B cell (primary cell): ENCODE results near the gene CTNNA1. TPM values are rescaled to one million over a fixed set of nuclear protein-coding genes. Genes with fewer than 3 reads are reported as not detected.

Experiments used
- ATAC-seq: fragments of 200-7000 bp; cut with Tn5 transposase; one replicate; pipeline ENCODE4 v1.10.0; 2021; ENCODE audit warnings: low read depth, mild to moderate bottlenecking, moderate number of reproducible peaks, moderate library complexity
- CTCF ChIA-PET: fragments of 350-600 bp; sonication (Branson Sonifier 250); formaldehyde crosslinking; loops from one replicate; lab custom pipeline; 2021; ENCODE audit warnings: antibody characterized with exemption, inconsistent platforms; lab: Charles Lee
- POLR2A ChIA-PET: fragments of 350-600 bp; sonication (Branson Sonifier 250); formaldehyde crosslinking; loops from one replicate; lab custom pipeline; 2021; ENCODE audit warnings: antibody characterized with exemption; lab: Charles Lee
- DNase-seq: peaks from one replicate; pipeline ENCODE4 v3.0.0; 2013
- H2AFZ ChIP-seq: 2 replicates; pipeline ENCODE4 v1.6.1; 2012; ENCODE audit warnings: mild to moderate bottlenecking, low read depth, low read length; ENCODE audit not compliant: insufficient read depth, poor library complexity, severe bottlenecking
- H3K27ac ChIP-seq, 2 donors: 1 replicate in 1 of 2; 2 replicates in 1 of 2; pipeline ENCODE4 v1.5.1; 2012 to 2013; ENCODE audit warnings: low read length in 2 of 2, mild to moderate bottlenecking in 2 of 2, moderate library complexity in 1 of 2
- H3K27me3 ChIP-seq, 4 experiments: fragments of 200-600 bp in 1 of 4; sonication (generic) in 1 of 4; replicated peaks in 1 of 4; 1 replicate in 2 of 4; 2 replicates in 2 of 4; pipeline versions ENCODE4 v1.6.1 to v1.7.0; 2013 to 2016; ENCODE audit warnings: low read length in 3 of 4, mild to moderate bottlenecking in 2 of 4, mixed read lengths in 1 of 4, moderate library complexity in 1 of 4; ENCODE audit not compliant: insufficient read depth in 4 of 4, control insufficient read depth in 3 of 4; ENCODE audit errors: control extremely low read depth in 1 of 4
- H3K36me3 ChIP-seq, 2 experiments: replicated peaks in 1 of 2; 1 replicate in 1 of 2; 2 replicates in 1 of 2; pipeline versions ENCODE4 v1.6.1 to v1.7.1; 2013; ENCODE audit warnings: low read length in 1 of 2; ENCODE audit not compliant: insufficient read depth in 2 of 2, control insufficient read depth in 1 of 2; ENCODE audit errors: control extremely low read depth in 1 of 2, extremely low read depth in 1 of 2
- H3K4me1 ChIP-seq, 2 donors: fragments of 200-600 bp in 1 of 2; sonication (generic) in 1 of 2; 1 replicate in 1 of 2; 2 replicates in 1 of 2; pipeline versions ENCODE4 v1.5.1 to v1.6.1; 2013 to 2017; ENCODE audit warnings: low read length in 2 of 2; ENCODE audit not compliant: control insufficient read depth in 2 of 2, insufficient read depth in 2 of 2
- H3K4me2 ChIP-seq: replicated peaks from 2 replicates; pipeline ENCODE3; 2012; ENCODE audit warnings: mild to moderate bottlenecking, low read depth, low read length; ENCODE audit not compliant: poor library complexity, severe bottlenecking
- H3K4me3 ChIP-seq, 5 experiments: fragments of 200-600 bp in 1 of 5; sonication (generic) in 1 of 5; 1 replicate in 3 of 5; 2 replicates in 2 of 5; pipeline versions ENCODE4 v1.5.1 to v1.7.0; 2011 to 2016; ENCODE audit warnings: low read length in 4 of 5, mild to moderate bottlenecking in 4 of 5, low read depth in 2 of 5, control low read depth in 1 of 5, moderate library complexity in 1 of 5; ENCODE audit not compliant: insufficient read depth in 1 of 5; ENCODE audit errors: control extremely low read depth in 1 of 5, extremely low read depth in 1 of 5
- H3K79me2 ChIP-seq: fragments of 200-600 bp; sonication (generic); one replicate; pipeline ENCODE4 v1.6.0; 2016; ENCODE audit warnings: low read length; ENCODE audit not compliant: control insufficient read depth, insufficient read depth
- H3K9ac ChIP-seq: fragments of 200-600 bp; sonication (generic); 2 replicates; pipeline ENCODE4 v1.6.1; 2017; ENCODE audit warnings: mild to moderate bottlenecking, low read length, moderate library complexity
- H3K9me3 ChIP-seq, 3 donors: one replicate each; pipeline versions ENCODE4 v1.6.1 to v1.7.1; 2013; ENCODE audit warnings: low read length in 2 of 3; ENCODE audit not compliant: control insufficient read depth in 2 of 3, insufficient read depth in 1 of 3; ENCODE audit errors: control extremely low read depth in 1 of 3
- H4K20me1 ChIP-seq: 2 replicates; pipeline ENCODE4 v1.6.0; 2012; ENCODE audit warnings: mild to moderate bottlenecking, low read length; ENCODE audit not compliant: insufficient read depth, control insufficient read depth, poor library complexity, severe bottlenecking
- H3K27ac Mint-ChIP-seq: one replicate; pipeline ENCODE4 v1.8.0; 2021; ENCODE audit warnings: mixed read lengths
- H3K27me3 Mint-ChIP-seq: one replicate; pipeline ENCODE4 v1.8.0; 2021; ENCODE audit warnings: mixed read lengths
- H3K4me1 Mint-ChIP-seq: one replicate; pipeline ENCODE4 v1.8.0; 2021; ENCODE audit warnings: mixed read lengths
- H3K4me3 Mint-ChIP-seq: one replicate; pipeline ENCODE4 v1.8.0; 2021; ENCODE audit warnings: mixed read lengths
- H3K9me3 Mint-ChIP-seq: one replicate; pipeline ENCODE4 v1.8.0; 2022; ENCODE audit warnings: mixed read lengths; ENCODE audit not compliant: insufficient read depth
- CTCF ChIP-seq: fragments of 200-600 bp; IDR thresholded peaks from one replicate; pipeline ENCODE4 v1.8.0; 2022; ENCODE audit warnings: antibody characterized with exemption, mild to moderate bottlenecking
- EZH2 ChIP-seq: IDR thresholded peaks from 2 replicates; pipeline ENCODE4 v1.6.1; 2012; ENCODE audit warnings: borderline replicate concordance, low read depth, mild to moderate bottlenecking, moderate library complexity, low read length; ENCODE audit not compliant: insufficient read depth, poor library complexity, severe bottlenecking
- WGBS: methylation state at CpG from one replicate; pipeline ENCODE4 v1.1.5; 2013; ENCODE audit warnings: missing lambda C conversion rate; ENCODE audit not compliant: insufficient coverage; 5-methylcytosine and 5-hydroxymethylcytosine counted together
- intact Hi-C: fragments of 100-400 bp; cut with micrococcal nuclease; formaldehyde crosslinking; loops from one replicate; pipeline ENCODE4 v1.10.0; 2022
- polyA plus RNA-seq: library from polyadenylated mRNA; depleted of rRNA; stranded (reverse); fragments of >200 nt; gene quantifications from 2 replicates; pipeline ENCODE4 v1.2.3, GENCODE V29; 2012
- total RNA-seq, 2 donors: library from RNA; stranded (reverse); fragments of 120-200 nt in 1 of 2; gene quantifications; 1 replicate in 1 of 2; 2 replicates in 1 of 2; pipeline versions ENCODE4 v1.2.3 to v1.2.4, GENCODE V29; 2013 to 2022

The CTNNA1 gene
- total and polyA plus RNA-seq, 2 donors (not counting 1 experiment from before 2014, with no cell fraction given) = 22.7 to 96.0 TPM

- Mint-ChIP-seq H3K9me3 (peaks cover 2% of the 10 kb centered on the region), H3K27ac (no peak overlapping the region), H3K27me3 (no peaks in the 10 kb centered on the region), H3K4me1 (peaks cover 28% of the 10 kb centered on the region), H3K4me3 (peak overlapping the region; percentile 83)
- TF ChIP-seq EZH2 (no peak), CTCF (no peak)
- no peak overlapping the region for H2AFZ ChIP-seq
- H3K27me3 ChIP-seq = no peaks in the 10 kb centered on the region
- H3K36me3 ChIP-seq = peaks cover 0 to 3% of the 10 kb centered on the region in 2 experiments
- intact Hi-C loops = no loop called here
- H3K4me1 ChIP-seq = peaks cover 6 to 17% of the 10 kb centered on the region in 2 donors
- ATAC-seq (no peak), DNase-seq (no peak)
- no CpG with 5 or more reads among the region's 5 CpGs for WGBS
- H3K4me2 ChIP-seq = no peak overlapping the region
- H3K27ac ChIP-seq = no peak overlapping the region
- H3K9me3 ChIP-seq = peaks cover 0 to 21% (median 11%) of the 10 kb centered on the region in 3 donors
- peaks cover 22% of the 10 kb centered on the region for H4K20me1 ChIP-seq
- H3K79me2 ChIP-seq = peaks cover 58% of the 10 kb centered on the region
- no peak overlapping the region for H3K9ac ChIP-seq
- no peak overlapping the region for H3K4me3 ChIP-seq
- POLR2A ChIA-PET = no interaction called here
- CTCF ChIA-PET = no interaction called here
Observed at GRCh38 chr5:138755084-138755748, 2.0 kb downstream of the CTNNA1 start.

- H3K27me3 ChIP-seq = no peaks in the 10 kb centered on the region
- TF ChIP-seq CTCF (no peak), EZH2 (no peak)
- H3K9ac ChIP-seq = no peak overlapping the region
- peaks cover 1 to 3% of the 10 kb centered on the region in 2 experiments for H3K36me3 ChIP-seq
- H3K27ac ChIP-seq = no peak overlapping the region
- H3K9me3 Mint-ChIP-seq = peaks cover 2% of the 10 kb centered on the region
- ATAC-seq (no peak), DNase-seq (no peak)
- ChIA-PET CTCF (interaction anchor here (0.9 kb wide), 1 partner anchor 36 kb away, joined by 3 read pairs; no protein-coding TSS in a partner anchor), POLR2A (no interaction called here)
- no peak overlapping the region for H3K4me3 ChIP-seq
- peaks cover 27% of the 10 kb centered on the region for H4K20me1 ChIP-seq
- intact Hi-C loops = no loop called here
- H3K4me1 Mint-ChIP-seq = peaks cover 29% of the 10 kb centered on the region
- peaks cover 6 to 17% of the 10 kb centered on the region in 2 donors for H3K4me1 ChIP-seq
- H3K27ac Mint-ChIP-seq = no peak overlapping the region
- no peak overlapping the region for H3K4me2 ChIP-seq
- H3K79me2 ChIP-seq = peaks cover 75% of the 10 kb centered on the region
- H3K9me3 ChIP-seq = peaks cover 0 to 21% (median 11%) of the 10 kb centered on the region in 3 donors
- WGBS = 92% methylated on average over 4 of the region's 6 CpGs
- no peak overlapping the region for H3K4me3 Mint-ChIP-seq
- H3K27me3 Mint-ChIP-seq = no peaks in the 10 kb centered on the region
- H2AFZ ChIP-seq = no peak overlapping the region
Observed at GRCh38 chr5:138757061-138757776, 4.0 kb downstream of the CTNNA1 start.
